K562 (cell line): ENCODE data around the gene RNH1. TPM values are rescaled to one million over a fixed set of nuclear protein-coding genes. Genes with fewer than 3 reads are reported as not detected.

ENCODE experiments used
- ATAC-seq: fragments of 200-7000 bp; cut with Tn5 transposase; 3 replicates; pipeline ENCODE4 v1.9.1; 2020; ENCODE audit warnings: moderate library complexity
- BruUV-seq: library from RNA; stranded (reverse); fragments of 400-500 nt; replicated peaks from 2 replicates; lab custom pipeline; 2021; lab: Mats Ljungman, UMichigan
- CTCF ChIA-PET: fragments of 300-600 bp; formaldehyde crosslinking; extraction: SDS; loops from one replicate; lab custom pipeline; 2021; ENCODE audit warnings: low intra/inter-chr PET ratio; lab: Yijun Ruan, JAX
- POLR2A ChIA-PET: fragments of 300-600, 350-650 bp; sonication (Branson Sonifier 250); formaldehyde crosslinking; extraction: SDS; loops from one replicate; lab custom pipeline; 2021; ENCODE audit warnings: antibody characterized with exemption, inconsistent platforms; lab: Yijun Ruan, JAX
- DNase-seq, 4 experiments: peaks; one replicate each; pipeline versions ENCODE4 v3.0.0 to v3.0.0-alpha.2; 2011 to 2018; ENCODE audit warnings: low spot score in 3 of 4, mixed read lengths in 3 of 4; ENCODE audit errors: extremely low read depth in 1 of 4
- FAIRE-seq: peaks from 2 replicates; lab custom pipeline; 2011; peaks lifted over from hg19 to GRCh38; lab: Jason Lieb, UNC
- H2AFZ ChIP-seq: 2 replicates; pipeline ENCODE4 v1.6.0; 2011; ENCODE audit warnings: low read depth, low read length, control low read depth, inconsistent platforms
- H3K27ac ChIP-seq: fragments of 200-600 bp; 3 replicates; pipeline ENCODE4 v1.8.0; 2011; ENCODE audit warnings: low read depth, mild to moderate bottlenecking, control low read depth, inconsistent platforms, low read length, moderate library complexity, mixed read lengths; ENCODE audit errors: extremely low read depth
- H3K27me3 ChIP-seq, 2 experiments: fragments of 300-600 bp in 1 of 2; 2 replicates in 1 of 2; 3 replicates in 1 of 2; pipeline versions ENCODE4 v1.6.0 to v1.8.0; 2011; ENCODE audit warnings: inconsistent platforms in 2 of 2, low read length in 2 of 2, mild to moderate bottlenecking in 1 of 2, mixed read lengths in 1 of 2, moderate library complexity in 1 of 2; ENCODE audit not compliant: control insufficient read depth in 2 of 2, insufficient read depth in 2 of 2
- H3K36me3 ChIP-seq: fragments of 300-600 bp; 3 replicates; pipeline ENCODE4 v1.8.0; 2011; ENCODE audit warnings: mild to moderate bottlenecking, low read length, inconsistent platforms; ENCODE audit not compliant: control insufficient read depth, insufficient read depth
- H3K4me1 ChIP-seq, 2 experiments: fragments of 200-600 bp in 1 of 2; replicated peaks in 1 of 2; 2 replicates in 1 of 2; 3 replicates in 1 of 2; pipeline versions ENCODE4 v1.5.1 to v1.8.0; 2011; ENCODE audit warnings: inconsistent platforms in 2 of 2, low read length in 2 of 2, mild to moderate bottlenecking in 1 of 2, mixed read lengths in 1 of 2, moderate library complexity in 1 of 2; ENCODE audit not compliant: control insufficient read depth in 2 of 2, insufficient read depth in 2 of 2
- H3K4me2 ChIP-seq: 2 replicates; pipeline ENCODE4 v1.6.1; 2011; ENCODE audit warnings: low read length, control low read depth, inconsistent platforms, mixed read lengths; ENCODE audit not compliant: insufficient read depth
- H3K4me3 ChIP-seq: fragments of 200-600 bp; sonication (generic), shearing (Covaris generic); 2 replicates; pipeline ENCODE4 v1.5.1; 2016; ENCODE audit warnings: control low read depth, inconsistent platforms
- H3K79me2 ChIP-seq: fragments of 200-600 bp; 3 replicates; pipeline ENCODE4 v1.8.0; 2011; ENCODE audit warnings: low read length, inconsistent platforms; ENCODE audit not compliant: control insufficient read depth, insufficient read depth
- H3K9ac ChIP-seq, 2 experiments: 2 replicates each; pipeline versions ENCODE4 v1.6.0 to v1.6.1; 2011; ENCODE audit warnings: low read depth in 2 of 2, low read length in 2 of 2, control low read depth in 1 of 2, inconsistent platforms in 1 of 2, mild to moderate bottlenecking in 1 of 2, mixed read lengths in 1 of 2; ENCODE audit not compliant: insufficient read depth in 1 of 2
- H3K9me1 ChIP-seq: one replicate; pipeline ENCODE4 v1.6.0; 2011; ENCODE audit warnings: inconsistent platforms, mild to moderate bottlenecking, low read length, moderate library complexity; ENCODE audit not compliant: control insufficient read depth, insufficient read depth
- H3K9me3 ChIP-seq: replicated peaks from 2 replicates; pipeline ENCODE4 v1.5.1; 2011; ENCODE audit warnings: low read depth, low read length, inconsistent platforms; ENCODE audit not compliant: control insufficient read depth, insufficient read depth
- H4K20me1 ChIP-seq: replicated peaks from 2 replicates; pipeline ENCODE4 v1.6.1; 2011; ENCODE audit warnings: low read length, inconsistent platforms, mixed read lengths; ENCODE audit not compliant: control insufficient read depth, insufficient read depth
- CEBPG ChIP-seq, 3 experiments: fragments of 200-800 bp in 1 of 3; sonication (Bioruptor generic) in 1 of 3; sonication (generic) in 1 of 3; formaldehyde crosslinking in 1 of 3; IDR thresholded peaks in 2 of 3; conservative IDR thresholded peaks in 1 of 3; 2 replicates each; pipeline versions ENCODE4 v1.6.1 to v1.8.0; 2016 to 2022; ENCODE audit warnings: missing compliant biosample characterization in 2 of 3, missing genetic modification characterization in 2 of 3, mild to moderate bottlenecking in 1 of 3, missing genetic modification reagents in 1 of 3
- NR0B1 ChIP-seq: fragments of 450-650 bp; IDR thresholded peaks from one replicate; pipeline ENCODE4 v1.6.1; 2018; ENCODE audit warnings: mild to moderate bottlenecking, moderate library complexity; ENCODE audit not compliant: partially characterized antibody
- ZBTB33 ChIP-seq: sonication (generic); formaldehyde crosslinking; IDR thresholded peaks from 2 replicates; pipeline ENCODE4 v1.8.1; 2023; ENCODE audit warnings: mild to moderate bottlenecking, missing genetic modification reagents
- ZBTB7A ChIP-seq: IDR thresholded peaks from 2 replicates; pipeline ENCODE4 v1.6.1; 2011; ENCODE audit warnings: low read depth, mild to moderate bottlenecking, low read length, moderate library complexity, borderline replicate concordance; ENCODE audit not compliant: control insufficient read depth
- ZEB2 ChIP-seq: fragments of 450-650 bp; IDR thresholded peaks from 2 replicates; pipeline ENCODE4 v1.6.1; 2016
- WGBS: fragments of 100-300 bp; shearing (Covaris generic); methylation state at CpG from one replicate; pipeline ENCODE4 v1.1.6; 2016; ENCODE audit warnings: low coverage, mixed read lengths; ENCODE audit not compliant: insufficient coverage; ENCODE audit errors: missing lambda C conversion rate; 5-methylcytosine and 5-hydroxymethylcytosine counted together
- in situ Hi-C: fragments of 300-500 bp; cut with MboI; formaldehyde crosslinking; loops from 4 replicates; pipeline ENCODE4 v1.15.0; 2018; ENCODE audit warnings: inconsistent platforms, mixed read lengths
- intact Hi-C: fragments of 100-400 bp; cut with micrococcal nuclease; formaldehyde crosslinking; loops from 2 replicates; pipeline ENCODE4 v1.14.2; 2022
- polyA plus RNA-seq, 8 experiments: library from polyadenylated mRNA; depleted of rRNA in 4 of 8; stranded (reverse) in 5 of 8; unstranded in 3 of 8; fragments of >200 nt; fragmentation: Nextera tagmentation in 2 of 8; fragmentation: Illumina TruSeq in 1 of 8; extraction: Ambion mirVana in 2 of 8; extraction: Trizol in 1 of 8; gene quantifications; 2 replicates each; pipeline versions ENCODE4 v1.2.1 to v1.2.3, GENCODE V29; 2011 to 2014; ENCODE audit warnings: inconsistent platforms in 1 of 8, missing spikeins in 1 of 8
- total RNA-seq, 7 experiments: library from RNA; depleted of rRNA in 6 of 7; stranded (reverse); fragments of >200 nt in 6 of 7; fragmentation: Illumina TruSeq in 2 of 7; extraction: Trizol in 2 of 7; gene quantifications; 2 replicates each; pipeline versions ENCODE4 v1.2.1 to v1.2.3, GENCODE V29; 2011 to 2021; ENCODE audit warnings: low replicate concordance in 1 of 7

The RNH1 gene
- total and polyA plus RNA-seq, 9 of the 15 experiments (the other 6 are each of a cell fraction or from before 2014, with no cell fraction given) = 2.5 to 160 (median 44.3) TPM

GRCh38 chr11:520428-521176 lies 13.6 kb upstream of the RNH1 start:
- FAIRE-seq = no peak
- Histone ChIP-seq H4K20me1 (no peaks in the 10 kb centered on the region), H3K27me3 (no peaks in the 10 kb centered on the region), H3K4me3 (no peak overlapping the region), H3K27ac (no peak overlapping the region), H3K79me2 (no peaks in the 10 kb centered on the region), H3K9me1 (no peaks in the 10 kb centered on the region), H2AFZ (no peak overlapping the region), H3K4me2 (no peak overlapping the region), H3K9ac (no peak overlapping the region), H3K4me1 (peaks cover 0 to 17% of the 10 kb centered on the region in 2 experiments; a peak in 3 of 5 replicates), H3K9me3 (peaks cover 8% of the 10 kb centered on the region; the same call in 1 of the 2 replicates), H3K36me3 (no peaks in the 10 kb centered on the region)
- CTCF ChIA-PET = no interaction called here
- no peak for DNase-seq
- TSS peak; percentile 31 for BruUV-seq
- WGBS = 93% methylated on average over 35 of the region's 39 CpGs
- in situ Hi-C loops = no loop called here
- no peak for ATAC-seq
- POLR2A ChIA-PET = interaction anchor here (0.6 to 1.1 kb wide), 2 partner anchors 12 to 79 kb away, joined by 3 to 5 read pairs; partner anchors contain the start of gene ANO9
- intact Hi-C loops = no loop called here
- peak; percentile 51; the same call in 1 of the 2 replicates for TF ChIP-seq CEBPG (CRISPR knock-in tag; IDR thresholded peaks at IDR 0.05)
- no peak for TF ChIP-seq CEBPG (tag; conservative IDR thresholded peaks at IDR 0.05 in 1 of 2, IDR thresholded peaks at IDR 0.05 in 1 of 2)
- TF ChIP-seq ZEB2 = no peak
- no peak for TF ChIP-seq NR0B1
- TF ChIP-seq ZBTB33 (CRISPR knock-in tag) = peak; percentile 91
- TF ChIP-seq ZBTB7A = no peak
